ENCODE results near the gene DYNLT2.

DNA sequence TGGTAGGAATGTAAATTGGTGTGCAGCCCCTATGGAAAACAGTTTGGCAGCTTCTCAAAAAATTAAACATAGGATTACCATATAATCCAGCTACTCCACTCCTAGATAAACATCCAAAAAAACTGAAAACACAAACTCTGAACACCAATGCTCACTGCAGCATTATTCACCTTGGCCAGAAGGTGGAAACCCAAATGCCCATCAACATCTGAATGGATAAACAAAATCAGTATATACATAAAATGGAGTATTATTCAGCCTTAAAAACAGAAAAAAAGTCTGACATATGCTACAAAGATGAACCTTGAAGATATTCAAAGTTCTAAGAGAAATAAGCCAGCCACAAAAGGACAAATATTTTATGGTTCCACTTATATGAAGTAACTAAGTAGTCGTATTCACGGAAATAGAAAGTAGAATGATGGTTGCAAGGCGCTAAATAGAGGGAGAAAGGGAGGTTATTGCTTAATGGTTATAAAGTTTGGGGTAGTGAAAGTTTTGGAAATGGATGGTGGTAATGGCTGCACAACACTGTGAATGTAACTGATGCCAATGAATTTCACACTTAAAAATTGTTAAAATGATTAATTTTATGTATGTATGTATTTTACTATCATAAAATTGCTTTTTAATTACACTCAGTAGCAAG, 31.0 kb downstream of the DYNLT2 start:
- TF ChIP-seq CTCF (IDR thresholded peaks at IDR 0.05) (no peak), POLR2AphosphoS5 (IDR thresholded peaks at IDR 0.05) (no peak)
